ENCODE results near the gene MOCS3.

Gene MOCS3

GRCh38 chr20:50980851-50981713 lies 22.5 kb downstream of the MOCS3 start:
- H3K4me3 ChIP-seq (ENCODE audit: low read length) = no peak overlapping the region
- DNase-seq (ENCODE audit: low read depth) = peak; percentile 66
- TF ChIP-seq CTCF (IDR thresholded peaks at IDR 0.05; ENCODE audit: insufficient read depth, low read depth, low read length, missing control alignments) = peak; percentile 63

GRCh38 chr20:50981714-50982048 lies 23.1 kb downstream of the MOCS3 start:
- no peak for DNase-seq (ENCODE audit: low read depth)
- TF ChIP-seq CTCF (IDR thresholded peaks at IDR 0.05; ENCODE audit: insufficient read depth, low read depth, low read length, missing control alignments) = no peak
- H3K4me3 ChIP-seq (ENCODE audit: low read length) = no peak overlapping the region

GRCh38 chr20:50982363-50982762 lies 23.7 kb downstream of the MOCS3 start:
- peak; percentile 93 for DNase-seq (ENCODE audit: low read depth)

GRCh38 chr20:50983321-50983720 lies 24.7 kb downstream of the MOCS3 start:
- no peak for TF ChIP-seq CTCF (IDR thresholded peaks at IDR 0.05; ENCODE audit: insufficient read depth, low read depth, low read length, missing control alignments)
- H3K4me3 ChIP-seq (ENCODE audit: low read length) = no peak overlapping the region
- no peak for DNase-seq (ENCODE audit: low read depth)

More at GRCh38 chr20:50982363-50982762, 23.7 kb downstream of the MOCS3 start:
- no peak for TF ChIP-seq CTCF (IDR thresholded peaks at IDR 0.05; ENCODE audit: insufficient read depth, low read depth, low read length, missing control alignments)
- no peak overlapping the region for H3K4me3 ChIP-seq (ENCODE audit: low read length)

- H3K4me3 ChIP-seq (ENCODE audit: low read length) = no peak overlapping the region
- DNase-seq (ENCODE audit: low read depth) = peak; percentile 88
- peak; percentile 95 for TF ChIP-seq CTCF (IDR thresholded peaks at IDR 0.05; ENCODE audit: insufficient read depth, low read depth, low read length, missing control alignments)
These were observed 29.0 kb downstream of the MOCS3 start for GRCh38 chr20:50987493-50988210.

GRCh38 chr20:50991076-50991475 lies 32.5 kb downstream of the MOCS3 start:
- no peak for TF ChIP-seq CTCF (IDR thresholded peaks at IDR 0.05; ENCODE audit: insufficient read depth, low read depth, low read length, missing control alignments)
- peak; percentile 27 for DNase-seq (ENCODE audit: low read depth)
- no peak overlapping the region for H3K4me3 ChIP-seq (ENCODE audit: low read length)
